ENCODE results near the gene TRIM60. TPM values are rescaled to one million over a fixed set of nuclear protein-coding genes. Genes with fewer than 3 reads are reported as not detected.

TRIM60 gene
- not detected in 2 replicates for total RNA-seq
- polyA plus RNA-seq, result not detected in 2 replicates
- polyA plus RNA-seq (2011; cell fraction: cytosol; rRNA removed), result not detected in 2 replicates
- polyA plus RNA-seq (2011; cell fraction: nucleus; rRNA removed), result not detected in 2 replicates
- polyA plus RNA-seq (2012), result not detected in 2 replicates
- not detected in 2 replicates for polyA minus RNA-seq
- polyA minus RNA-seq (2011; cell fraction: cytosol; rRNA and poly(A)+ RNA removed), result not detected
- not detected in 2 replicates for polyA minus RNA-seq (2011; cell fraction: nucleus; rRNA and poly(A)+ RNA removed)
- Bru-seq, nascent RNA, result not detected
- not detected for BruChase-seq, experiment 1, labeled RNA remaining after a 6-hour chase
- not detected for BruChase-seq, experiment 2, labeled RNA remaining after a 2-hour chase
- long read RNA-seq, result 0 reads

DNA sequence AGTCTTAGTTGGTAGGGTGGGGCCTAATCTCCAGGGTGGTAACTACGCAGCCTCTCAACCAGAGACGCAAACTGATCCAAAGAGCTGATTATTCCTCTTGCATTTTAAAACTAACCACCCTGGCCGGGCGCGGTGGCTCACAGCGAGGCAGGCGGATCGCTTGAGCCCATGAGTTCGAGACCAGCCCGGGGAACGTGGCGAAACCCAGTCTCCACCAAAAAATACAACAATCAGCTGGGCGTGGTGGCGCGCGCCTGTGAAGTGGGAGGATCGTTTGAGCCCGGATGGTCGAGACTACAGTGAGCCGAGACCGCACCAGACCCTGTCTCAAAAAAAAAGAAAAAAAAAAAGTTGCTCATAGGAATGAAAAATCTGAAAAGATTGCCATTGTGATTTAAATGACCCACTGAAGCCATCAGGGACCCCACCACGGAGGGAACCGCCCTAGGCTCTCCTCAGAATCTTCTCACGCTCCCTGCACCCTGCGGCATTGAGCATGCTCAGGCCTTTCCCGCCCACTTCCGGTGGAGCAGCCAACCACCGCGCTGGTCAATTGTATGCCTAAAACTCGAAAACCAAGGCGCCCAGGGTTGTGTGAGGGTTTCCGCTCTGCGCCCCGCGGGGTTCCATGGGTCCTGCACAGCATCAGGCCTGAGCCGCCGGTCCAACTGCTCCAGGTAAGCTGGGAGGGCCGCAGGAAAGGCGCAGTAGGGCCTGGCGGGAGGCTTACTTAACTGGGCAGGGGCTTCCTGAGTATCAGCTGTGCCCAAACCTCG is at the start of gene TRIM60:
TSS of gene TRIM60 (plus strand) at position 564 of the 776 bp plus-strand sequence. CDS start 8,074 bp downstream, outside the sequence.
- intact Hi-C loops (cut with micrococcal nuclease) (no loop called here), dilution Hi-C loops (cut with MboI; ENCODE audit: extremely low pct_ligation_motif_present, low sequenced_read_pairs) (no loop called here)
- no peaks in the 10 kb centered on the region for H3K9me3 ChIP-seq (replicated peaks; ENCODE audit: control insufficient read depth, insufficient read depth, low read length)
- H2AFZ ChIP-seq (ENCODE audit: low read depth, low read length), result no peak within 1 kb of the TSS
- no peak within 1 kb of the TSS for H3K4me3 ChIP-seq (replicated peaks in 1 of 3; ENCODE audit: insufficient read depth in 1 of 3, low read depth in 1 of 3, low read length in 3 of 3)
- no peaks in the 10 kb centered on the region for H3K27me3 ChIP-seq (ENCODE audit: control insufficient read depth in 2 of 2, insufficient read depth in 2 of 2, low read length in 2 of 2)
- H3K9me1 ChIP-seq (replicated peaks; ENCODE audit: control insufficient read depth, extremely low read depth, insufficient read depth, low read length), result no peaks in the 10 kb centered on the region
- FAIRE-seq, result no peak
- H3K36me3 ChIP-seq (ENCODE audit: control insufficient read depth in 2 of 2, extremely low read depth in 1 of 2, insufficient read depth in 2 of 2, low read length in 2 of 2), result no peaks in the 10 kb centered on the region
- H3K27ac ChIP-seq (ENCODE audit: insufficient read depth, low read depth, low read length), result no peak within 1 kb of the TSS
- no peak within 1 kb of the TSS for H3K9ac ChIP-seq (replicated peaks; ENCODE audit: extremely low read depth, insufficient read depth, low read length)
- ChIA-PET POLR2A (no interaction called here), CTCF (no interaction called here)
- no peaks in the 10 kb centered on the region for H3K79me2 ChIP-seq (ENCODE audit: control insufficient read depth, insufficient read depth, low read length)
- H3K4me1 ChIP-seq (ENCODE audit: control insufficient read depth, extremely low read depth, insufficient read depth, low read length), result no peaks in the 10 kb centered on the region
- no peak within 1 kb of the TSS for H3K4me2 ChIP-seq (ENCODE audit: insufficient read depth, low read length)
- DNase-seq (ENCODE audit: low read depth, low spot score), result no peak
- no TSS peak for BruUV-seq (replicated peaks)
- TF ChIP-seq GATA2 (IDR thresholded peaks at IDR 0.05; ENCODE audit: insufficient read depth, insufficient read length, low read depth, low read length) (no peak), FOS (IDR thresholded peaks at IDR 0.05; ENCODE audit: borderline replicate concordance, insufficient read depth, low read length) (no peak)
- TF ChIP-seq, protein P1, sequence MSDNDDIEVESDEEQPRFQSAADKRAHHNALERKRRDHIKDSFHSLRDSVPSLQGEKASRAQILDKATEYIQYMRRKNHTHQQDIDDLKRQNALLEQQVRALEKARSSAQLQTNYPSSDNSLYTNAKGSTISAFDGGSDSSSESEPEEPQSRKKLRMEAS (IDR thresholded peaks at IDR 0.05; ENCODE audit: insufficient read depth, insufficient read length), result no peak
- H4K20me1 ChIP-seq (replicated peaks; ENCODE audit: control insufficient read depth, extremely low read depth, insufficient read depth, low read length), result no peaks in the 10 kb centered on the region

DNA sequence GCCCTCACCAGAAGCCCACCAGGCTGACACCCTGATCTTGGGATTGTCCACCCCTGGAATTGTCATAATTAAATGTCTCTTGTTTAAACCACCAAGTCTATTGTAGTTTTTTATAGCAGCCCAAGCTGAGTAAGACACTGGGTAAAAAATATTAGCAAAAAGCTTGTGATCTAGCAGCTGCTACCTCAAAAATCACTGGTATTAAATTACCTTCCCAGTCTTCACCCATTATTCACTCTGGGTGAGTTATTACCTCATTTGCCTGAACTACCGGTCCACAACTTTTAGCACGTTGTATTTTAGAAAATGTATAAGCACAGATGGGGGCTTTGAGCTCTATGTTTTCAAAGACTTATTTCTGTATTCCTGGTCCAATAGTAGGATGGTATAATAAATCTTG is 42.3 kb upstream of the TRIM60 start:
- TF ChIP-seq, protein P1 (IDR thresholded peaks at IDR 0.05; ENCODE audit: insufficient read depth, insufficient read length), result no peak
- TF ChIP-seq POLR2AphosphoS5 (IDR thresholded peaks at IDR 0.05; ENCODE audit: insufficient read depth, low read depth, low read length) (no peak), POLR2A (IDR thresholded peaks at IDR 0.05; ENCODE audit: low read depth, low read length) (no peak), FOS (IDR thresholded peaks at IDR 0.05; ENCODE audit: borderline replicate concordance, insufficient read depth, low read length) (no peak), GATA2 (IDR thresholded peaks at IDR 0.05; ENCODE audit: insufficient read depth, insufficient read length, low read depth, low read length) (no peak)
- TF ChIP-seq, protein P2, sequence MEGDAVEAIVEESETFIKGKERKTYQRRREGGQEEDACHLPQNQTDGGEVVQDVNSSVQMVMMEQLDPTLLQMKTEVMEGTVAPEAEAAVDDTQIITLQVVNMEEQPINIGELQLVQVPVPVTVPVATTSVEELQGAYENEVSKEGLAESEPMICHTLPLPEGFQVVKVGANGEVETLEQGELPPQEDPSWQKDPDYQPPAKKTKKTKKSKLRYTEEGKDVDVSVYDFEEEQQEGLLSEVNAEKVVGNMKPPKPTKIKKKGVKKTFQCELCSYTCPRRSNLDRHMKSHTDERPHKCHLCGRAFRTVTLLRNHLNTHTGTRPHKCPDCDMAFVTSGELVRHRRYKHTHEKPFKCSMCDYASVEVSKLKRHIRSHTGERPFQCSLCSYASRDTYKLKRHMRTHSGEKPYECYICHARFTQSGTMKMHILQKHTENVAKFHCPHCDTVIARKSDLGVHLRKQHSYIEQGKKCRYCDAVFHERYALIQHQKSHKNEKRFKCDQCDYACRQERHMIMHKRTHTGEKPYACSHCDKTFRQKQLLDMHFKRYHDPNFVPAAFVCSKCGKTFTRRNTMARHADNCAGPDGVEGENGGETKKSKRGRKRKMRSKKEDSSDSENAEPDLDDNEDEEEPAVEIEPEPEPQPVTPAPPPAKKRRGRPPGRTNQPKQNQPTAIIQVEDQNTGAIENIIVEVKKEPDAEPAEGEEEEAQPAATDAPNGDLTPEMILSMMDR (IDR thresholded peaks at IDR 0.05; ENCODE audit: extremely low read depth in 1 of 2, insufficient read depth in 1 of 2, low read depth in 1 of 2, low read length in 2 of 2), result no peak
- no peak overlapping the region for H3K27ac ChIP-seq (ENCODE audit: insufficient read depth, low read depth, low read length)
- H3K9me3 ChIP-seq (replicated peaks; ENCODE audit: control insufficient read depth, insufficient read depth, low read length), result no peaks in the 10 kb centered on the region
- no peak overlapping the region for H3K4me3 ChIP-seq (replicated peaks in 1 of 3; ENCODE audit: insufficient read depth in 1 of 3, low read depth in 1 of 3, low read length in 3 of 3)
- H3K9me1 ChIP-seq (replicated peaks; ENCODE audit: control insufficient read depth, extremely low read depth, insufficient read depth, low read length), result no peaks in the 10 kb centered on the region
- no peaks in the 10 kb centered on the region for H3K4me1 ChIP-seq (ENCODE audit: control insufficient read depth, extremely low read depth, insufficient read depth, low read length)
- H3K27me3 ChIP-seq (ENCODE audit: control insufficient read depth in 2 of 2, insufficient read depth in 2 of 2, low read length in 2 of 2), result no peaks in the 10 kb centered on the region
- H3K36me3 ChIP-seq (ENCODE audit: control insufficient read depth in 2 of 2, extremely low read depth in 1 of 2, insufficient read depth in 2 of 2, low read length in 2 of 2), result no peaks in the 10 kb centered on the region
- no TSS peak for BruUV-seq (replicated peaks)
- FAIRE-seq (no peak), DNase-seq (ENCODE audit: low read depth, low spot score) (no peak)
- no peak overlapping the region for H3K9ac ChIP-seq (replicated peaks; ENCODE audit: extremely low read depth, insufficient read depth, low read length)
- H2AFZ ChIP-seq (ENCODE audit: low read depth, low read length), result no peak overlapping the region
- intact Hi-C loops (cut with micrococcal nuclease), result no loop called here
- dilution Hi-C loops (cut with MboI; ENCODE audit: extremely low pct_ligation_motif_present, low sequenced_read_pairs), result no loop called here
- ChIA-PET POLR2A (no interaction called here), CTCF (no interaction called here)
- H4K20me1 ChIP-seq (replicated peaks; ENCODE audit: control insufficient read depth, extremely low read depth, insufficient read depth, low read length), result no peaks in the 10 kb centered on the region
- H3K4me2 ChIP-seq (ENCODE audit: insufficient read depth, low read length), result no peak overlapping the region
- H3K79me2 ChIP-seq (ENCODE audit: control insufficient read depth, insufficient read depth, low read length), result no peaks in the 10 kb centered on the region

Data from endothelial cell of umbilical vein (primary cell).